ENCODE measurements around the gene GFPT1. TPM values are rescaled to one million over a fixed set of nuclear protein-coding genes. Genes with fewer than 3 reads are reported as not detected.

GFPT1 gene
- total RNA-seq (10 to 100 TPM; 18.8 to 39.5 (median 31.1) TPM), polyA plus RNA-seq (10 to 100 TPM in 1 of 2 donors, 1 to 10 TPM in 1; 6.9 to 19.4 TPM)
- long read RNA-seq, donor 1, full-length matches to known transcripts, result 14 of 35 reads
- long read RNA-seq, donor 1, partial matches to known transcripts, result 15 of 35 reads
- long read RNA-seq, donor 1, other reads (novel, unspliced or antisense), result 6 of 35 reads
- long read RNA-seq, donor 2, full-length matches to known transcripts, result 14 of 23 reads
- long read RNA-seq, donor 2, partial matches to known transcripts, result 9 of 23 reads
- long read RNA-seq, donor 2, other reads (novel, unspliced or antisense), result 0 of 23 reads
- long read RNA-seq, donor 3, full-length matches to known transcripts, result 81 of 97 reads
- long read RNA-seq, donor 3, partial matches to known transcripts, result 6 of 97 reads
- long read RNA-seq, donor 3, other reads (novel, unspliced or antisense), result 10 of 97 reads

GRCh38 chr2:69386789-69387734, at the start of gene GFPT1:
Gene GFPT1, minus strand, starts transcription at chr2:69387227. Its CDS starts 156 bp downstream, at chr2:69387071.
- no peaks in the 10 kb centered on the region for H3K9me3 ChIP-seq
- intact Hi-C loops (cut with DNase I), result no loop called here
- TF ChIP-seq CTCF (IDR thresholded peaks at IDR 0.05) (peak in 1 of 3 donors; percentile 6), POLR2A (IDR thresholded peaks at IDR 0.05) (peak; percentile 77), EP300 (IDR thresholded peaks at IDR 0.05) (no peak)
- peak within 1 kb of the TSS; percentile 81 for H3K4me3 ChIP-seq
- peak; percentile 91 to 97 (median 95) for DNase-seq
- WGBS, 3 donors, result 0 to 1% (median 1%) methylated on average over 66 to 97 of the region's 97 CpGs
- H3K27me3 ChIP-seq, result no peaks in the 10 kb centered on the region
- H3K4me1 ChIP-seq (ENCODE audit: insufficient read depth), result peaks cover 6% of the 10 kb centered on the region
- H3K36me3 ChIP-seq, result no peaks in the 10 kb centered on the region
- H3K27ac ChIP-seq, result peak within 1 kb of the TSS; percentile 9 to 62

GRCh38 chr2:69436596-69436937, 49.5 kb upstream of the GFPT1 start:
- peak overlapping the region; percentile 66 for H3K4me3 ChIP-seq
- intact Hi-C loops (cut with DNase I), result no loop called here
- H3K27me3 ChIP-seq, result no peaks in the 10 kb centered on the region
- peaks cover 13% of the 10 kb centered on the region for H3K4me1 ChIP-seq (ENCODE audit: insufficient read depth)
- H3K27ac ChIP-seq, result peak overlapping the region; percentile 92 to 93
- TF ChIP-seq POLR2A (IDR thresholded peaks at IDR 0.05), result no peak
- TF ChIP-seq CTCF (IDR thresholded peaks at IDR 0.05), result no peak
- TF ChIP-seq EP300 (IDR thresholded peaks at IDR 0.05), result no peak
- 2 to 6% (median 3%) methylated on average over 5 of the region's 5 CpGs for WGBS, 3 donors
- no peak for DNase-seq
- no peaks in the 10 kb centered on the region for H3K9me3 ChIP-seq
- H3K36me3 ChIP-seq, result no peaks in the 10 kb centered on the region

- H3K4me1 ChIP-seq (ENCODE audit: insufficient read depth), result peaks cover 13% of the 10 kb centered on the region
- no peaks in the 10 kb centered on the region for H3K9me3 ChIP-seq
- no peak for DNase-seq
- H3K27ac ChIP-seq, result no peak overlapping the region
- H3K4me3 ChIP-seq, result no peak overlapping the region
- H3K27me3 ChIP-seq, result no peaks in the 10 kb centered on the region
- WGBS, 3 donors, result 75 to 80% (median 77%) methylated on average over 5 of the region's 5 CpGs
- TF ChIP-seq POLR2A (IDR thresholded peaks at IDR 0.05), result no peak
- TF ChIP-seq EP300 (IDR thresholded peaks at IDR 0.05), result no peak
- no peak for TF ChIP-seq CTCF (IDR thresholded peaks at IDR 0.05)
- H3K36me3 ChIP-seq, result no peaks in the 10 kb centered on the region
- intact Hi-C loops (cut with DNase I), result no loop called here
Measured at GRCh38 chr2:69434753-69435152, 47.7 kb upstream of the GFPT1 start.

GRCh38 chr2:69429491-69430183, 42.6 kb upstream of the GFPT1 start:
- Histone ChIP-seq H3K36me3 (no peaks in the 10 kb centered on the region), H3K27me3 (no peaks in the 10 kb centered on the region), H3K4me3 (no peak overlapping the region), H3K4me1 (ENCODE audit: insufficient read depth) (peaks cover under 1% of the 10 kb centered on the region), H3K9me3 (no peaks in the 10 kb centered on the region), H3K27ac (no peak overlapping the region)
- TF ChIP-seq POLR2A (IDR thresholded peaks at IDR 0.05), result no peak
- TF ChIP-seq EP300 (IDR thresholded peaks at IDR 0.05), result no peak
- TF ChIP-seq CTCF (IDR thresholded peaks at IDR 0.05), result no peak
- no peak for DNase-seq
- intact Hi-C loops (cut with DNase I), result no loop called here
- WGBS, 3 donors, result 86 to 89% (median 88%) methylated on average over 6 of the region's 6 CpGs

Data from ovary (tissue), 10 donors.